ENCODE data around the gene SETD2. TPM values are rescaled to one million over a fixed set of nuclear protein-coding genes. Genes with fewer than 3 reads are reported as not detected.
"Not testable (repeated sequence)": the region's sequence is repeated elsewhere in the genome, so short reads cannot be mapped to it uniquely, and the experiment has no call there.

The SETD2 gene
- total RNA-seq, 1 donor from 2014 or later: 73.9 TPM

DNA sequence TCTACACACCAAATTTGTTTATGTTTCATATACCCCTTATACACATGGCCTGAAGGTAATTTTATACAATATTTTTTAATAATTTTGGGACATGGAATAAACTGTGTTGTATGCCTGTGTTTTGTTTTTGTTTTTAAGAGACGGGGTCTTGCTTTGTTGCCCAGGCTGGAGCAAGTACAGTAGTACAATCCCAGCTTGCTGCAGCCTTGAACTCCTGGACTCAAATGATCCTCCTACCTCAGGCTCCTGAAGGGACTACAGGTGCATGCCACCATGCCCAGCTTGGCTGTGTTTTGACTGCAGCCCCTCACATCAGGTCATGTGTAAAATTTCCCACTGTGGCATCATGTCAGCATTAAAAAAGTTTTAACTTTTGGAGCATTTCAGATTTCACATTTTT is 18.6 kb downstream of the SETD2 start:
- no peak overlapping the region for H3K4me3 Mint-ChIP-seq (ENCODE audit: low read depth)
- TF ChIP-seq CTCF (IDR thresholded peaks at IDR 0.05; ENCODE audit: unreplicated experiment): no peak
- H3K4me1 Mint-ChIP-seq (ENCODE audit: low read depth): peaks cover 21% of the 10 kb centered on the region
- no peaks in the 10 kb centered on the region for H3K27me3 Mint-ChIP-seq
- H3K36me3 Mint-ChIP-seq (ENCODE audit: insufficient read depth): no peaks in the 10 kb centered on the region
- DNase-seq (ENCODE audit: low spot score, unreplicated experiment): no peak
- H3K9me3 Mint-ChIP-seq (ENCODE audit: low read depth): no peaks in the 10 kb centered on the region
- H3K27ac Mint-ChIP-seq: peak overlapping the region; percentile 37

DNA sequence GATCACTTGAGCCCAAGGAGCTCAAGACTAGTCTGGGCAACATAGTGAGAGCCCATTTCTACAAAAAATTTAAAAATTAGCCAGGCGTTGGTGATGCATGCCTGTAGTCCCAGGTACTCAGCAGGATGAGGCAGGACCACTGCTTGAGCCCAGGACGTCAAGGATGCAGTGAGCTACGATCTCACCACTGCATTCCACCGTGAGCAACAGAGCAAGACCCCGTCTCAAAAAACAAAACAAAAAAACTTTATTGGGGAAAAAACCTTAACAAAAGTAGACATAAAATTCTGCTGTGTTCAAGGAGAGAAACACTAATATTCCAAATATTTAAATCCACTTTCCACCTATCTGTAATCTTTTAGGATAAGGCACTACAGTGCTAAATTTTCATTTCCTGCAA is 20.8 kb downstream of the SETD2 start:
- H3K4me3 Mint-ChIP-seq (ENCODE audit: low read depth): no peak overlapping the region
- peaks cover 23% of the 10 kb centered on the region for H3K4me1 Mint-ChIP-seq (ENCODE audit: low read depth)
- H3K36me3 Mint-ChIP-seq (ENCODE audit: insufficient read depth): peaks cover 1% of the 10 kb centered on the region
- H3K27me3 Mint-ChIP-seq: no peaks in the 10 kb centered on the region
- no peak overlapping the region for H3K27ac Mint-ChIP-seq
- DNase-seq (ENCODE audit: low spot score, unreplicated experiment): no peak
- no peak for TF ChIP-seq CTCF (IDR thresholded peaks at IDR 0.05; ENCODE audit: unreplicated experiment)
- H3K9me3 Mint-ChIP-seq (ENCODE audit: low read depth): no peaks in the 10 kb centered on the region

DNA sequence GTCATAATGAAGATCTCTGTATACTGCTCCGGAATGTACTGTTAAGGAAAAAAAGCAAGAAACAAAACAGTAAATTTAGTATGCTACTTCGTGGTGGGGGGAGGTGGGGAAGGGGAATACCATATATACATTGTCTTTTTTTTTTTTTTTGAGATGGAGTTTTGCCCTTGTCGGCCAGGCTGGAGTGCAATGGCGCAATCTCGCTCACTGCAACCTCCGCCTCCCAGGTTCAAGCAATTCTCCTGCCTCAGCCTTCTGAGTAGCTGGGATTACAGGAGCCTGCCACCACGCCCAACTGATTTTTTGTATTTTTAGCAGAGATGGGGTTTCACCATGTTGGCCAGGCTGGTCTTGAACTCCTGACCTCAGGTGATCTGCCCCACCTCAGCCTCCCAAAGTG is 21.4 kb downstream of the SETD2 start:
- H3K36me3 Mint-ChIP-seq (ENCODE audit: insufficient read depth); H3K27me3 Mint-ChIP-seq; H3K27ac Mint-ChIP-seq; DNase-seq (ENCODE audit: low spot score, unreplicated experiment); H3K9me3 Mint-ChIP-seq (ENCODE audit: low read depth); H3K4me3 Mint-ChIP-seq (ENCODE audit: low read depth): not testable (repeated sequence)
- peaks cover 23% of the 10 kb centered on the region for H3K4me1 Mint-ChIP-seq (ENCODE audit: low read depth)

DNA sequence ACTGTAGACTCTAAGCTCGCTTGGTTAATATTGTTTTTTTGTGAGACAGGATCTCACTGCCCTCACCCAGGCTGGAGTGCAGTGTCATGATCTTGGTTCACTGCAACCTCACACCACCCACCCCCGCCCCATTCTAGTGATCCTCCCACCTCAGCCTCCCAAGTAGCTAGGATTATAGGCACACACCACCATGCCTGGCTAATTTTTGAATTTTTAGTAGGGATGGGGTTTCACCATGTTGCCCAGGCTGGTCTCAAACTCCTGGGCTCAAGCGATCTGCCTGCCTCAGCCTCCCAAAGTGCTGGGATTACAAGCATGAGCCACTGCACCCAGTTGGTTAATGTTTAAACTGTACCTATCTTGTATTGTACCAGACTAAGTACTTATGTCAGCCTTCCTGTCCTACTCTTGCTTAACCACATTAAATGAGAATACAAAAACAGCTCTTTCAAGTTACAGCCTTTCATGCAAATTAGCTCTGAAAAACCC is 22.9 kb downstream of the SETD2 start:
- not testable (repeated sequence) for H3K27me3 Mint-ChIP-seq; H3K4me3 Mint-ChIP-seq (ENCODE audit: low read depth); H3K36me3 Mint-ChIP-seq (ENCODE audit: insufficient read depth); H3K9me3 Mint-ChIP-seq (ENCODE audit: low read depth); DNase-seq (ENCODE audit: low spot score, unreplicated experiment)
- peak overlapping the region; percentile 84 for H3K27ac Mint-ChIP-seq
- peaks cover 30% of the 10 kb centered on the region for H3K4me1 Mint-ChIP-seq (ENCODE audit: low read depth)

DNA sequence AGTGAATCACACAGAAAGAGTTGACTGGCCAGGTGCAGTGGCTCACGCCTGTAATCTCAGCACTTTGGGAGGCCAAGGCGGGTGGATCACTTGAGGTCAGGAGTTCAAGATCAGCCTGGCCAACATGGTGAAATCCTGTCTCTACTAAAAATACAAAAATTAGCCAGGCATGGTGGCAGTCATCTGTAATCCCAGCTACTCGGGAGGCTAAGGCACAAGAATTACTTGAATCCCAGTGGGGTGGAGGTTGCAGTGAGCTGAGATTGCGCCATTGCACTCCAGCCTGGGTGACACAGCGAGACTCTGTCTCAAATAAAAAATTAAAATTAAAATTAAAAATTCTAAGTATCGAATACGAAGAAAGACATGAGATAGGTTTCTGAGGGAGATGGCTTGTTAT is 23.4 kb downstream of the SETD2 start:
- not testable (repeated sequence) for H3K27me3 Mint-ChIP-seq; H3K9me3 Mint-ChIP-seq (ENCODE audit: low read depth); DNase-seq (ENCODE audit: low spot score, unreplicated experiment); H3K36me3 Mint-ChIP-seq (ENCODE audit: insufficient read depth); H3K4me3 Mint-ChIP-seq (ENCODE audit: low read depth)
- Mint-ChIP-seq H3K4me1 (ENCODE audit: low read depth) (peaks cover 35% of the 10 kb centered on the region), H3K27ac (peak overlapping the region; percentile 81)

DNA sequence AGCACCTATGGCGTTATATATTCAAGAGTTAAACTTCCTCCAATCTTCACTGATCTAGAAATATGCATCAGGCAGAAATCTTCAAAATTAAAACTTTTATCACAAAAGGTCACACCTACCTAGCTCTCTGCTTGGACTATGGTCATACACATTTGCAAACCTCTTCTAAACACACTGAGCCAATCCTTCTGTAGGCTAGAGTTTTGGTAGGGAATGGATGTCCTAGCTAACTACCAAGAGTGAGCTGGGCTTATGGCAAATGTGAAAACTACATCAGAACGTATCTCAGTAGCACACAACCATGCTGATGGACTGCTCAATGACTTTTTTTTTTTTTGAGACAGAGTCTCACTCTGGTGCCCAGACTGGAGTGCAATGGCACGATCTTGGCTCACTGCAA is 29.6 kb downstream of the SETD2 start:
- H3K27me3 Mint-ChIP-seq: no peaks in the 10 kb centered on the region
- no peak for DNase-seq (ENCODE audit: low spot score, unreplicated experiment)
- no peak overlapping the region for H3K27ac Mint-ChIP-seq
- no peak for TF ChIP-seq CTCF (IDR thresholded peaks at IDR 0.05; ENCODE audit: unreplicated experiment)
- H3K4me1 Mint-ChIP-seq (ENCODE audit: low read depth): peaks cover 12% of the 10 kb centered on the region
- H3K36me3 Mint-ChIP-seq (ENCODE audit: insufficient read depth): peaks cover 1% of the 10 kb centered on the region
- no peak overlapping the region for H3K4me3 Mint-ChIP-seq (ENCODE audit: low read depth)
- H3K9me3 Mint-ChIP-seq (ENCODE audit: low read depth): no peaks in the 10 kb centered on the region

- no peaks in the 10 kb centered on the region for H3K9me3 Mint-ChIP-seq (ENCODE audit: low read depth)
- H3K4me1 Mint-ChIP-seq (ENCODE audit: low read depth): peaks cover 12% of the 10 kb centered on the region
- H3K27ac Mint-ChIP-seq: no peak overlapping the region
- H3K27me3 Mint-ChIP-seq: no peaks in the 10 kb centered on the region
- no peak overlapping the region for H3K4me3 Mint-ChIP-seq (ENCODE audit: low read depth)
- no peak for DNase-seq (ENCODE audit: low spot score, unreplicated experiment)
- no peaks in the 10 kb centered on the region for H3K36me3 Mint-ChIP-seq (ENCODE audit: insufficient read depth)
- TF ChIP-seq CTCF (IDR thresholded peaks at IDR 0.05; ENCODE audit: unreplicated experiment): no peak
Observed at GRCh38 chr3:47133641-47134040, 30.3 kb downstream of the SETD2 start.
